WTC11 (cell line): Measurements from ENCODE around the gene DDX20.

ENCODE experiments used
- CREB1 ChIP-seq: sonication (generic); formaldehyde crosslinking; IDR thresholded peaks from 2 replicates; pipeline ENCODE4 v1.8.0; 2023; ENCODE audit warnings: mild to moderate bottlenecking, missing genetic modification reagents
- CTCF ChIP-seq: fragments of 200-600 bp; IDR thresholded peaks from 2 replicates; pipeline ENCODE4 v1.8.0; 2022; ENCODE audit warnings: antibody characterized with exemption
- ESRRA ChIP-seq: sonication (generic); formaldehyde crosslinking; IDR thresholded peaks from 2 replicates; pipeline ENCODE4 v1.8.1; 2022; ENCODE audit warnings: mild to moderate bottlenecking, missing genetic modification reagents, borderline replicate concordance
- STAT6 ChIP-seq: sonication (generic); formaldehyde crosslinking; conservative IDR thresholded peaks from 2 replicates; pipeline ENCODE4 v1.8.1; 2023; ENCODE audit warnings: mild to moderate bottlenecking, low read depth, missing genetic modification reagents, moderate library complexity
- USF1 ChIP-seq: sonication (generic); formaldehyde crosslinking; IDR thresholded peaks from 2 replicates; pipeline ENCODE4 v1.8.0; 2022; ENCODE audit warnings: mild to moderate bottlenecking, missing genetic modification reagents
- ZNF219 ChIP-seq: sonication (generic); formaldehyde crosslinking; IDR thresholded peaks from 2 replicates; pipeline ENCODE4 v1.8.0; 2023; ENCODE audit warnings: missing genetic modification reagents, mild to moderate bottlenecking, borderline replicate concordance
- ZSCAN18 ChIP-seq: fragments of 250-450 bp; sonication (Bioruptor Pico); IDR thresholded peaks from 2 replicates; pipeline ENCODE4 v2.1.2; 2022; ENCODE audit warnings: mild to moderate bottlenecking, moderate library complexity

GRCh38 chr1:111779546-111779945, 23.8 kb downstream of the DDX20 start:
- no peak for TF ChIP-seq CTCF
- TF ChIP-seq ESRRA (CRISPR knock-in tag) = no peak
- no peak for TF ChIP-seq CREB1 (CRISPR knock-in tag)
- no peak for TF ChIP-seq USF1 (CRISPR knock-in tag)
- TF ChIP-seq ZSCAN18 (CRISPR knock-in tag) = no peak
- no peak for TF ChIP-seq STAT6
- TF ChIP-seq ZNF219 (CRISPR knock-in tag) = no peak
